Stimulated activated CD8-positive, alpha-beta memory T cell treated with anti-CD3 and anti-CD28 coated beads, Interleukin-12 subunit alpha, Interleukin-12 subunit beta, amount 100 ng/mL, for 4 hours (primary cell): ENCODE measurements around the gene CD22.

Experiments used
- DNase-seq: peaks from one replicate; pipeline ENCODE4 v3.0.0-alpha.2; 2020; ENCODE audit warnings: low read depth

The CD22 gene

GRCh38 chr19:35314031-35314430 lies 15.0 kb upstream of the CD22 start:
- no peak for DNase-seq

- DNase-seq = no peak
Measured at GRCh38 chr19:35314858-35315470, 14.0 kb upstream of the CD22 start.

GRCh38 chr19:35315883-35316282 lies 13.1 kb upstream of the CD22 start:
- no peak for DNase-seq

- no peak for DNase-seq
Measured at GRCh38 chr19:35316560-35316959, 12.4 kb upstream of the CD22 start.

GRCh38 chr19:35317464-35318043 lies 11.4 kb upstream of the CD22 start:
- no peak for DNase-seq

- no peak for DNase-seq
Measured at GRCh38 chr19:35318679-35319448, 10.1 kb upstream of the CD22 start.

- no peak for DNase-seq
Measured at GRCh38 chr19:35320065-35320713, 8.8 kb upstream of the CD22 start.

- DNase-seq = no peak
Measured at GRCh38 chr19:35321291-35321690, 7.7 kb upstream of the CD22 start.

GRCh38 chr19:35322014-35322413 lies 7.0 kb upstream of the CD22 start:
- DNase-seq = no peak

GRCh38 chr19:35327642-35328041 lies 1.3 kb upstream of the CD22 start:
- DNase-seq = no peak

GRCh38 chr19:35329323-35329722 lies 336 bp downstream of the CD22 start:
- no peak for DNase-seq

- DNase-seq = no peak
Measured at GRCh38 chr19:35330475-35330874, 1.5 kb downstream of the CD22 start.

- no peak for DNase-seq
Measured at GRCh38 chr19:35331551-35332214, 2.7 kb downstream of the CD22 start.

- DNase-seq = no peak
Measured at GRCh38 chr19:35332817-35333216, 3.8 kb downstream of the CD22 start.

GRCh38 chr19:35334144-35334753 lies 5.3 kb downstream of the CD22 start:
- DNase-seq = no peak

GRCh38 chr19:35336166-35336955 lies 7.4 kb downstream of the CD22 start:
- DNase-seq = no peak

GRCh38 chr19:35337097-35337983 lies 8.4 kb downstream of the CD22 start:
- no peak for DNase-seq

GRCh38 chr19:35337984-35338296 lies 9.0 kb downstream of the CD22 start:
- no peak for DNase-seq

- DNase-seq = no peak
Measured at GRCh38 chr19:35340431-35340830, 11.4 kb downstream of the CD22 start.

- DNase-seq = no peak
Measured at GRCh38 chr19:35341006-35341405, 12.0 kb downstream of the CD22 start.
